ENCODE results near the gene SEMA3G. TPM values are rescaled to one million over a fixed set of nuclear protein-coding genes. Genes with fewer than 3 reads are reported as not detected.

SEMA3G gene
- total RNA-seq, 1 experiment from 2014 or later: 0.33 TPM

DNA sequence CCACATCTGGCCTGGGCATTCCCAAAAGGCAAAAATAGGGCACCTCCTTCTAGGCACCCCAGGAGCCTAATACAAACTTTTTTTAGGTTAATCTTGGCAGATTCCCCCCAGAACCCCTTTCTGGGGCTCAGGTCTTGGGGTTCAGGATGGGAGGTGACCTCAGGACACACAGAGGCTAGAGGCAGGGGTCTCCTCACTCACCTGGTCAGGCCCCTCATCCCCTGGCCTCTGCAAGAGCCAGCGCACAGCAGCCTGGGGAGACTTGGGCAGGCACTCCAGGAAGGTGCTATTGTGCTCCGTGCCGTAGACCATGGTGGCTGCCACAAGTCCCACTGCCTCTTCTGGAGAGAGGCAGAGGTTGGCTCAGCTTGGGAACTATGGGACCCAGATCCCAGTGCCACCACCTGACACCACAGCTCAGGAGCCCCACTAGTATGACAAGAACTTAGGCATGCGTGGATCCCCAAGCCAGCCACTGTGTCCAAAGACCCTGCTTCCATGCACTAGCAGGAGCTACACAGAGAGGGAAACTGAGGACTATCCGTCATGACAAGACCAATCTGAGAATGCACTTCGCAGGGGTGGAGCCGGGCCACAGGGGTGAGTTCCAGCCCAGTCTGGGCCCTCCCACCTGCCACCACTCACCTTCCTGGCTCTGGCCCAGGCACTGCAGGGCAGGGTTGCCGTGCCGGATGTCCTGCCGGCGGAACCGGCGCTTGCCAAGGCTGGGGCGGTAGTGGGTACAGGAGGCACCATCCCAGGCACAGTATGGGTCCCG is 7.4 kb downstream of the SEMA3G start:
- Mint-ChIP-seq H3K36me3 (ENCODE audit: insufficient read depth, unreplicated experiment) (no peaks in the 10 kb centered on the region), H3K9me3 (ENCODE audit: low read depth, unreplicated experiment) (no peaks in the 10 kb centered on the region), H3K27ac (ENCODE audit: unreplicated experiment) (no peak overlapping the region), H3K4me3 (ENCODE audit: low read depth, unreplicated experiment) (no peak overlapping the region), H3K27me3 (ENCODE audit: unreplicated experiment) (peaks cover 35% of the 10 kb centered on the region), H3K4me1 (ENCODE audit: low read depth, unreplicated experiment) (no peaks in the 10 kb centered on the region)
- DNase-seq: no peak
- BruUV-seq (replicated peaks): no TSS peak
- TF ChIP-seq, protein P1, sequence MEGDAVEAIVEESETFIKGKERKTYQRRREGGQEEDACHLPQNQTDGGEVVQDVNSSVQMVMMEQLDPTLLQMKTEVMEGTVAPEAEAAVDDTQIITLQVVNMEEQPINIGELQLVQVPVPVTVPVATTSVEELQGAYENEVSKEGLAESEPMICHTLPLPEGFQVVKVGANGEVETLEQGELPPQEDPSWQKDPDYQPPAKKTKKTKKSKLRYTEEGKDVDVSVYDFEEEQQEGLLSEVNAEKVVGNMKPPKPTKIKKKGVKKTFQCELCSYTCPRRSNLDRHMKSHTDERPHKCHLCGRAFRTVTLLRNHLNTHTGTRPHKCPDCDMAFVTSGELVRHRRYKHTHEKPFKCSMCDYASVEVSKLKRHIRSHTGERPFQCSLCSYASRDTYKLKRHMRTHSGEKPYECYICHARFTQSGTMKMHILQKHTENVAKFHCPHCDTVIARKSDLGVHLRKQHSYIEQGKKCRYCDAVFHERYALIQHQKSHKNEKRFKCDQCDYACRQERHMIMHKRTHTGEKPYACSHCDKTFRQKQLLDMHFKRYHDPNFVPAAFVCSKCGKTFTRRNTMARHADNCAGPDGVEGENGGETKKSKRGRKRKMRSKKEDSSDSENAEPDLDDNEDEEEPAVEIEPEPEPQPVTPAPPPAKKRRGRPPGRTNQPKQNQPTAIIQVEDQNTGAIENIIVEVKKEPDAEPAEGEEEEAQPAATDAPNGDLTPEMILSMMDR (IDR thresholded peaks at IDR 0.05; ENCODE audit: unreplicated experiment): no peak
- intact Hi-C loops (cut with micrococcal nuclease; ENCODE audit: unreplicated experiment): no loop called here
- CTCF ChIA-PET: no interaction called here

DNA sequence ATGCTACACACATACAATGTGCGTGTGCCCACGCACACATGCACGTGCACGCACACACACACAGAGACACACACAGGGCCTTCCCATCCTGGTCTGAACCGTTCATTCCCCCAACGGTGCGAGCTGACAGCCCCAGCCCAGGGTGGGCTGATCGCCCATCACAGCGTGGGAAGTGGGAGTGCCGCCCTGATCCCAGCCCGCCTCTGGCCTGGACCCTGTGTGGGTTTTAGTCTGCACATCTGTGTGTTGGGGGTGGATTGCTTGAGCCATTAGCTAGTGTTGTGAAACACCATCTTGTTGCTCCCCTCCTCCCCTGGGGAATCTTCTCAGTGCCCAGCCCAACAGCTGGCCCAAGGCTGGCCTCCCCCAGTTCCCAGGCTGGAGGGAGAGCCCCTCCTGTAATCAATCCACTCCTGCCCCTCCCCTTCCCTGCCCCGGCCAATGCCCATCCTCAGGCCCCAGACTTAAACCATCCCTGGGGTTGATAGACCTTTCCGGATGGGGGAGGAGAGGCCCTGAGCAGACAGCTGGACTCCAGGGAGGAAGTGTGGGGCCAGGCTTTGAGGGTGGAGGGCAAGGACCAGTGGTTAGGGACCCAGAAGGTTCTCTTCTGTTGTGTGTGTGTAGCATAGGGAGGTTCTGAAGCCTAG is 8.3 kb downstream of the SEMA3G start:
- TF ChIP-seq, protein P1 (IDR thresholded peaks at IDR 0.05; ENCODE audit: unreplicated experiment): no peak
- BruUV-seq (replicated peaks): no TSS peak
- Mint-ChIP-seq H3K36me3 (ENCODE audit: insufficient read depth, unreplicated experiment) (no peaks in the 10 kb centered on the region), H3K4me1 (ENCODE audit: low read depth, unreplicated experiment) (no peaks in the 10 kb centered on the region), H3K27ac (ENCODE audit: unreplicated experiment) (no peak overlapping the region), H3K27me3 (ENCODE audit: unreplicated experiment) (peaks cover 44% of the 10 kb centered on the region), H3K4me3 (ENCODE audit: low read depth, unreplicated experiment) (no peak overlapping the region), H3K9me3 (ENCODE audit: low read depth, unreplicated experiment) (no peaks in the 10 kb centered on the region)
- CTCF ChIA-PET: no interaction called here
- no peak for DNase-seq
- intact Hi-C loops (cut with micrococcal nuclease; ENCODE audit: unreplicated experiment): no loop called here

DNA sequence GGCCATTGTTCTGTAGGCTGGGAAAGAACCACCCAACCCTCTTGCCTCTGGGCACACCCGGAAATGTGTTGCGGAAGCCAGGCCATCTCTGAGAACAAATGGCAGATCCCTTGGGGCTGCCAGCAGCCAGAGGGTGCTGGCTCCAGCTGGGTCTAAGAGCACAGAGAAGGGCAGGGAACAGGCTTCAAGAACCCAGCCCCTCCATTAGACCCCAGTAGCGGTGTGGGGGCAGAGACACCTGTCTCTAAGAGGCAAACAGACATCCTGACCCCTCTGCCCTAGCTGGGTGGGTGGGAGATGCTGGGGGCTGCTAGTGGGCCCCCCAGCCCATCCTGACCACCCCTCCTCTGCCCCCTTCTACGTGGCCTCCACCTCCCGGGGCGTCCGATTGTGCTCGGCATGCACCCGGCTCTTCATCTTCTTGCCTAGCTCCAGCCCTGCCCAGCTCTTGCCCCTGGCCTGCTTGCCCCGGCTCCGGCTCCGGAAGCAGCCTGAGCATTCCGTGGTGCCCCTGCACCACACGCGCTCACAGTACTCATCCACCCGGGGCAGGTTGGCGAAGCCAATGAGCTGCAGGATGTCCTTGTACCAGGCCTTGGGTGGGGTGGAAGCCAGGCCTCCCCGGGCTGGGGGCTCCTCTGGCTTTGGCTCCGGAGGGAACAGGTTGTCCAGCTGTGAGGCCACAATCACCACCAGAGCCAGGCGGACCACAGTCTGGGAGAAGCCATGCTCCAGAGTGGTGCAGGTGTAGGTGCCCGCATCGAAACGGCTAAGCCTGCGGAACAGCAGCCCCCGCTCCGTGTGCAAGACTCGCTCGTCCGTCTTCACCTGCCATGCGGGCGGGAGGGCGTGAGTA is 9.4 kb downstream of the SEMA3G start:
- peaks cover 47% of the 10 kb centered on the region for H3K27me3 Mint-ChIP-seq (ENCODE audit: unreplicated experiment)
- no peak for DNase-seq
- no peak overlapping the region for H3K4me3 Mint-ChIP-seq (ENCODE audit: low read depth, unreplicated experiment)
- no TSS peak for BruUV-seq (replicated peaks)
- intact Hi-C loops (cut with micrococcal nuclease; ENCODE audit: unreplicated experiment): no loop called here
- TF ChIP-seq, protein P1 (IDR thresholded peaks at IDR 0.05; ENCODE audit: unreplicated experiment): no peak
- no peak overlapping the region for H3K27ac Mint-ChIP-seq (ENCODE audit: unreplicated experiment)
- no peaks in the 10 kb centered on the region for H3K9me3 Mint-ChIP-seq (ENCODE audit: low read depth, unreplicated experiment)
- H3K36me3 Mint-ChIP-seq (ENCODE audit: insufficient read depth, unreplicated experiment): no peaks in the 10 kb centered on the region
- no peaks in the 10 kb centered on the region for H3K4me1 Mint-ChIP-seq (ENCODE audit: low read depth, unreplicated experiment)
- CTCF ChIA-PET: interaction anchor here (1.1 kb wide), 1 partner anchor 13 kb away, joined by 3 read pairs; no protein-coding TSS in a partner anchor

DNA sequence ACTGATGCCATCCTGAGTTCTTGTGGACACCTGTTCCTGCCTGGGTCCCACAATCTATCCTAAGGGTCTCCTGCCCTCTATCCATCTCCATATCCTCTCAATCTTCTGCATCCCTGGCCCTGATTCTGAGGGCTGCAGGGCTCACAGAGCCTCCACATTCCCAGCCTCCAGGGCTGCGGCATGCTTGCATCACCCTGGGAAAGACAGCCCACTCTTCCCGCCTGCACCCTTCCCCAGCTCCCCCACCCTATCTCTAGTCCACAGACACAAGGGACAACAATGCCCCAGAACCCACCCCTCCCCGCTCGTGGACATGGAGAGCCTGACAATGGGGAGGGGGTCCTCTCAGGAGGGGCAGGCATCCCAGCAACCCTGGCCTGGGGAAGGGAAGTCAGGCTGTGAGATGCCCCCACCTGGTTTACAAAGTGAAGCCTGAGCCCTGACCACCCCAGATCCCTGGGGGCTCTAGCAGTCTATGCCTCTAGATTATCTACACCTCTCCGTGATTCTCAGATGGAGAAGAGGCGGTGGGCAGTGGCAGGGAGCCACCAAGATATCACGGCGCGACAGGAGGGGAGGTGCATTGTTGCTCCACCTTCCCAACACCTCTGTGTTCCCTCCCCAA is 10.3 kb downstream of the SEMA3G start:
- Mint-ChIP-seq H3K36me3 (ENCODE audit: insufficient read depth, unreplicated experiment) (no peaks in the 10 kb centered on the region), H3K27me3 (ENCODE audit: unreplicated experiment) (peaks cover 47% of the 10 kb centered on the region), H3K9me3 (ENCODE audit: low read depth, unreplicated experiment) (no peaks in the 10 kb centered on the region), H3K4me3 (ENCODE audit: low read depth, unreplicated experiment) (no peak overlapping the region), H3K4me1 (ENCODE audit: low read depth, unreplicated experiment) (no peaks in the 10 kb centered on the region), H3K27ac (ENCODE audit: unreplicated experiment) (no peak overlapping the region)
- intact Hi-C loops (cut with micrococcal nuclease; ENCODE audit: unreplicated experiment): no loop called here
- CTCF ChIA-PET: no interaction called here
- TF ChIP-seq, protein P1 (IDR thresholded peaks at IDR 0.05; ENCODE audit: unreplicated experiment): no peak
- DNase-seq: no peak
- BruUV-seq (replicated peaks): no TSS peak
